RWPE2 (cell line): Measurements from ENCODE around the gene DLG3.
"Not testable (repeated sequence)": the region's sequence is repeated elsewhere in the genome, so short reads cannot be mapped to it uniquely, and the experiment has no call there.

Experiments used
- ATAC-seq: fragments of 200-7000 bp; cut with Tn5 transposase; 3 replicates; pipeline ENCODE4 v1.9.1; 2021; ENCODE audit warnings: low read depth
- DNase-seq: peaks from one replicate; pipeline ENCODE4 v3.0.0-alpha.2; 2020; ENCODE audit warnings: low spot score
- H3K27ac ChIP-seq: fragments of 450-650 bp; 2 replicates; pipeline ENCODE4 v1.5.1; 2017; ENCODE audit warnings: mild to moderate bottlenecking; ENCODE audit not compliant: poor library complexity, severe bottlenecking
- H3K27me3 ChIP-seq: fragments of 250-450 bp; sonication (Bioruptor Pico); 2 replicates; pipeline ENCODE4 v1.5.1; 2021; ENCODE audit warnings: mild to moderate bottlenecking, moderate library complexity; ENCODE audit not compliant: insufficient read depth, poor library complexity, severe bottlenecking
- H3K36me3 ChIP-seq: fragments of 250-450 bp; sonication (Bioruptor Pico); 2 replicates; pipeline ENCODE4 v1.5.1; 2020; ENCODE audit warnings: low read depth, mild to moderate bottlenecking, moderate library complexity
- H3K4me1 ChIP-seq: fragments of 250-450 bp; sonication (Bioruptor Pico); 2 replicates; pipeline ENCODE4 v1.5.1; 2021; ENCODE audit warnings: mild to moderate bottlenecking, moderate library complexity; ENCODE audit not compliant: insufficient read depth, poor library complexity, severe bottlenecking
- H3K4me3 ChIP-seq: fragments of 250-450 bp; sonication (Bioruptor Pico); 2 replicates; pipeline ENCODE4 v1.5.1; 2021; ENCODE audit warnings: mild to moderate bottlenecking, moderate library complexity; ENCODE audit not compliant: severe bottlenecking
- H3K9me3 ChIP-seq: fragments of 250-450 bp; sonication (Bioruptor Pico); 2 replicates; pipeline ENCODE4 v1.5.1; 2021; ENCODE audit warnings: mild to moderate bottlenecking, moderate library complexity; ENCODE audit not compliant: severe bottlenecking
- CTCF ChIP-seq: fragments of 450-650 bp; IDR thresholded peaks from one replicate; pipeline ENCODE4 v1.5.1; 2017; ENCODE audit warnings: mild to moderate bottlenecking, moderate library complexity; ENCODE audit not compliant: poor library complexity, severe bottlenecking

DLG3 gene

GRCh38 chrX:70505451-70505841, 60.8 kb downstream of the DLG3 start:
- Histone ChIP-seq H3K4me3 (no peak overlapping the region), H3K36me3 (no peaks in the 10 kb centered on the region), H3K27me3 (no peaks in the 10 kb centered on the region), H3K27ac (no peak overlapping the region), H3K4me1 (peaks cover 7% of the 10 kb centered on the region), H3K9me3 (no peaks in the 10 kb centered on the region)
- no peak for TF ChIP-seq CTCF
- DNase-seq (no peak), ATAC-seq (no peak)

GRCh38 chrX:70508296-70508911, 63.8 kb downstream of the DLG3 start:
- no peak for DNase-seq
- no peak for TF ChIP-seq CTCF
- Histone ChIP-seq H3K27me3 (no peaks in the 10 kb centered on the region), H3K9me3 (no peaks in the 10 kb centered on the region), H3K4me1 (peaks cover 7% of the 10 kb centered on the region), H3K4me3 (no peak overlapping the region), H3K27ac (no peak overlapping the region), H3K36me3 (no peaks in the 10 kb centered on the region)
- peak; percentile 49; the same call in 1 of the 3 replicates for ATAC-seq

GRCh38 chrX:70509078-70509477, 64.4 kb downstream of the DLG3 start:
- Histone ChIP-seq H3K36me3 (no peaks in the 10 kb centered on the region), H3K4me3 (no peak overlapping the region), H3K27me3 (no peaks in the 10 kb centered on the region), H3K9me3 (no peaks in the 10 kb centered on the region), H3K27ac (no peak overlapping the region), H3K4me1 (peaks cover 7% of the 10 kb centered on the region)
- no peak for TF ChIP-seq CTCF
- ATAC-seq, result no peak
- no peak for DNase-seq

GRCh38 chrX:70515270-70515669, 70.6 kb downstream of the DLG3 start:
- H3K9me3 ChIP-seq, H3K4me1 ChIP-seq, H3K27ac ChIP-seq, H3K27me3 ChIP-seq, ATAC-seq, DNase-seq, H3K4me3 ChIP-seq, H3K36me3 ChIP-seq: not testable (repeated sequence)

GRCh38 chrX:70515692-70516091, 71.1 kb downstream of the DLG3 start:
- not testable (repeated sequence) for H3K27me3 ChIP-seq, H3K4me1 ChIP-seq, H3K4me3 ChIP-seq, H3K27ac ChIP-seq, H3K9me3 ChIP-seq, ATAC-seq, DNase-seq, H3K36me3 ChIP-seq

GRCh38 chrX:70525733-70526132, 81.1 kb downstream of the DLG3 start:
- H3K4me1 ChIP-seq, result no peaks in the 10 kb centered on the region
- no peak for TF ChIP-seq CTCF
- no peak overlapping the region for H3K4me3 ChIP-seq
- no peak for ATAC-seq
- no peak overlapping the region for H3K27ac ChIP-seq
- no peaks in the 10 kb centered on the region for H3K27me3 ChIP-seq
- H3K9me3 ChIP-seq, result no peaks in the 10 kb centered on the region
- H3K36me3 ChIP-seq, result no peaks in the 10 kb centered on the region
- DNase-seq, result no peak
